Measurements from ENCODE around the gene TMEM59.
A peak's percentile ranks its signal among the peaks of the same experiment; 100 is the strongest.
"Not testable (repeated sequence)": the region's sequence is repeated elsewhere in the genome, so short reads cannot be mapped to it uniquely, and the experiment has no call there.

The TMEM59 gene

DNA sequence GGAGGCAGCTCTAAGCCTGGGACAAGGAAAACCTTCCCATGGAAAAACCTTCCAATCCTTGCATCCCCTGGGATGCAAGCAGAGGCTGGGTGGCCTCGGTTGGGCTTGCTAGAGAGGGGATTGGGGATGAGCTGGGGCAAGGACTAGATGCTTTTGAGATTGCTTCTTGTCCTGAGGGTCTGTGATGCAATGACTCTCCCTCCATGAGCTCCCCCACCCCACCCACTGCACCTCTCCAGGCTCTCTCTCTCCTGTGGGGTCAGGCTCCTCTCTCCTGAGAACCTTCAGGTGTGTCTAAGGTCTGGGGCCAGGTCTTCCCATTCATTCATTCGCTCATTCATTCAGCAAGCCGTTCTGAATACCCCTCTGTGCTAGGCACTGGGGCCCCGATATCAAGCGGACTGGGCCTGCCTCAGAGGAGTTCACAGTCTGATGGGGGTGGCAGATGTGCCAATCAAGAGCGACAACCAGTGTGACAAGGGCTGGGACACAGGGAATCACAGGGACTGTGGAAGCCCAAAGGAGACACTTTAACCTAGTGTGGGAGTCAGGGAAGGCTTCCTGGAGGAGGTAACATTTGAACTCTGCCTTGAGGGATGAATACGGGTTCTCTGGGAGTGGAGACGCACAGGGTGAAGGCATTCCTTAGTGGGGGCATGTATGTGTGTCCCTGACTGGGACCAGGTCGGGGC, 41.5 kb downstream of the TMEM59 start:
- DNase-seq: no peak

GRCh38 chr1:54010415-54011117, 42.4 kb downstream of the TMEM59 start:
- no peak for DNase-seq

DNA sequence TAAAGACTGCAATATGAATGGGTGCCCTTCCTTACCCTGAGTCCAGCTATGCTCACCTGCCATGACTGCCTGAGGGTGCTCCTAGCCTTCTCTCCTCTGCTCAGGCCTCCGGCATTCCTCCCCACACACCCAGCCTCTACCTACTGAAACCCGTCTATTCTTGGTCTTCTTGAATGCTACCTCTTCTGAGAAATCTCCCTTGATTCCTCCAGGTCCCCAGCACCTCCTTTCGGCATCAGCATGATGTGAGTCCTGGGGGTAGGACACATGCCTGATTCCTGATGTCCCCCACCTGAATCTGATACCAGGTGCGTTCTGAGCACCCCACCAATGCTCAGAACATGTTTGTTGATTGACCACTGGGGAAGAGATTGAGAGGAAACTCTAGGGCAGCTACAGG, 43.6 kb downstream of the TMEM59 start:
- DNase-seq: no peak

- no peak for DNase-seq
Measured at GRCh38 chr1:54008876-54009275, 44.1 kb downstream of the TMEM59 start.

DNA sequence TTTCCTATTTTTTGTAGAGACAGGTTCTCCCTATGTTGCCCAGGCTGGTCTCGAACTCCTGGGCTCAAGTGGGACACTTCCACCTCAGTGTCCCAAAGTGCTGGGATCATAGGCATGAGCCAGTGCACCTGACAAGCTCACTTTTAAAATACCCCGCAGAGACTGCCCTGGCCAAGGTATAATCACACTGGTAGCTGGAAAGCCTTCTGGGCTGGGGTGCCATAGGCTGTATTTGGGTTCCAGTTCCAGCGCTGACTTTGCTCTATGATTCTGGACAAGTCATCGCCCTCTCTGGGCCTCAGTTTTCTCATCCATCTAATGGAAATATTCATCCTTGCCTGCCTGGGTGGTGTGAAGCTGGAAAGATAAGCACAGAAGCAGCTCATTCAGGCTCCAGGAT, 45.4 kb downstream of the TMEM59 start:
- no peak for DNase-seq

GRCh38 chr1:54006508-54006907, 46.5 kb downstream of the TMEM59 start:
- no peak for DNase-seq

DNA sequence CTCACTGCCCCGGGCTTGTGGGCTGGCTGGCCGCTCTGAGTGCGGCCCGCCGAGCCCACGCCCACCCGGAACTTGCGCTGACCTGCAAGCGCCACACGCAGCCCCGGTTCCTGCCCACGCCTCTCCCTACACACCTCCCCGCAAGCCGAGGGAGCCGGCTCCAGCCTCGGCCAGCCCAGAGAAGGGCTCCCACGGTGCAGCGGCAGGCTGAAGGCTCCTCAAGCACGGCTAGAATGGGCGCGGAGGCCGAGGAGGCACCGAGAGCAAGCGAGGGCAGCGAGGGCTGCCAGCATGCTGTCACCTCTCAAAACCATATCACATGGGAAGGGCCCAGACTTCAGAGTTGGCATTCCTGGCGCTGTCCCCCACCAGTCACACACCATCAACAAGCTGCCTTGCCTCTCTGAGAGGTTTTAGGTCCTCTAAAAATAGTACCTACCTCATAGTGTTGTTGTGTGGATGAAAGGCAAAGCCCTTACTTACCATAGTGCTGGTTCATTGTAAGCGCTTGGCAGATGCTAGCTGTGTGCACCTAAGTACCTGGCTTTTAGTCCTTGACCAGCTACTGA, 48.4 kb downstream of the TMEM59 start:
- DNase-seq: no peak

- DNase-seq: not testable (repeated sequence)
Measured at GRCh38 chr1:54003750-54004480, 49.1 kb downstream of the TMEM59 start.

GRCh38 chr1:54003249-54003646, 49.8 kb downstream of the TMEM59 start:
- no peak for DNase-seq

DNA sequence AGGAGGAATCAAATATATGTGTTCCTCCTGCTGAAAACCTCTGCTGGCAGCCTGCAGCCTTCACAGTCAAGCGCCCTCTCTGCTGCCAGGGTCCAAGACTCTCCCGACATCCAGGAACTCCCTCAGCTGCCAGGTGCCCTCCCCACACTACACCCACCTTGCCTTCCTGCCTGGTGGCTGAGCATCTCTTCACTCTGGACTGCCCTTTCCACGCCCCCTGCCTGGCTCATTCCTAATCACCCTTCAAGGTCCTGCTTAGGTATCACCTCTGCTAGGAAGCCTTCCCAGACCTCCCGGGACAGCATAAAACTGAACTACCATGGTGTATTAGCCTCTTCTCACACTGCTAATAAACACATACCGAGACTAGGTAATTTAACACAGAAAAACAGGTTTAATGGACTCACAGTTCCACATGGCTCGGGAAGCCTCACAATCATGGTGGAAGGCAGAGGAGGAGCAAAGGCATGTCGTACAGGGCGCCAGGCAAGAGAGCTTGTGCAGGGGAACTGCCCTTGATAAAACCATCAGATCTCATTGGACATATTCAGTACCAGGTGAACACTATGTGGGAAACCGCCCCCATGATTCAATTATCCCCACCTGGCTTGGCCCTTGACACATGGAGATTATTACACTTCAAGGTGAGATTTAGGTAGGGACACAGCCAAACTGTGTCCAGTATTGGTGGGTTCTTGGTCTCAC, 50.3 kb downstream of the TMEM59 start:
- no peak for DNase-seq

GRCh38 chr1:54001591-54001990, 51.4 kb downstream of the TMEM59 start:
- DNase-seq: no peak

GRCh38 chr1:53999920-54000319, 53.1 kb downstream of the TMEM59 start:
- DNase-seq: no peak

GRCh38 chr1:53998223-53998622, 54.8 kb downstream of the TMEM59 start:
- no peak for DNase-seq

DNA sequence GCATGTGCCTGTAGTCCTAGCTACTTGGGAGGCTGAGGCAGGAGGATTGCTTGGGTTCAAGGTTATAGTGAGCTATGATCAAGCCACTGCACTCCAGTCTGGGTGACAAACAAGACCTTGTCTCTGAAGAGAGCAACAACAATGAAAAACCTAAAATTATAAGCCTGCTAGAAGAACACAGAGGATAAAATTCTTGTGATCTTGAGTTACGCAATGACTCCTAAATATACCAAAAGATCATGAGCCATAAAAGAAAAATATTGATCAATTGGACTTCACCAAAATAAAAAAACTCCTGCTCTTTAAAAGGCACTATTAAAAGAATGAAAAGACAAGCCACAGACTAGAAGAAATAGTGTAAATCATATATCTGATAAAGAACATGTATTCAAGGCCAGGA, 57.3 kb downstream of the TMEM59 start:
- no peak for DNase-seq

- not testable (repeated sequence) for DNase-seq
Measured at GRCh38 chr1:53994516-53994915, 58.5 kb downstream of the TMEM59 start.

DNA sequence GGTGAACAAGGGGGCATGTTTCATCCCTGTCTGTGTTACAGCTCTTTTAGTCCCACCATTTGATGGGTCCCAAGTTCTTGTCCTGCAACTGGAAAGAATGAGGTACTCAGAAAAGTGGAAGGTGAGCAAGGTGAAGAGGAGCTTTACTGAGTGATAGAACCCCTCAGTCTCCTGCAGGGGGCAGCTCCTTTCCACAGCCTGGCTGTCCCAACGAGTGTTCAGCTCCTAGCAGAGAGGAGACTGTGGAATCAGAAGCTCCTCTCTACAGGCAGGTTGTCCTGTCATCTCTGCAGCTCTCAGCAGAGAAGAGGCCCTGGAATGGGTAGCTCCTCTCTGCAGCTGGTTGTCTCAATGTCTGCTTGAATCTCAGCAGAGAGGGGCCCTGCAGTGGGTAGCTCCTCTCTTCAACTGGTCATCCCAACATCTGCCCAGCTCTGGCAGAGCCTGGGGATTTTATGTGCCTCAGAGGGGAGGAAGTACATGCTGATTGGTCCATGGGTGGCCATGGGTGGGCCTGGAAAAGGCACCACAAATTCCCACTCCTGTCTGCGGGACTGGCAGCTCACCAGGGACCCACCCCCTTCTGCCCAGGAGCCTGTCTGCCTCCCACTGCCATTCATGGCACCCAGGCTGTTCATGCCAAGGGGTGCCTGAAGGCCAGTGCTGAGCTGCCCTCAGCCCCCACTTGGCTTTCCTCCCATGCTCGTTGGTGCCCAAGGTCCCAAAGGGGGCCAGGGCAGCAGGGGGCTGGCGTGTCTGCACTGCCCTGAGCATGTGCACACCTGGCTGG, 60.7 kb downstream of the TMEM59 start:
- DNase-seq: no peak

- no peak for DNase-seq
Measured at GRCh38 chr1:53987880-53988279, 65.1 kb downstream of the TMEM59 start.

GRCh38 chr1:53986458-53986857, 66.5 kb downstream of the TMEM59 start:
- no peak for DNase-seq

DNA sequence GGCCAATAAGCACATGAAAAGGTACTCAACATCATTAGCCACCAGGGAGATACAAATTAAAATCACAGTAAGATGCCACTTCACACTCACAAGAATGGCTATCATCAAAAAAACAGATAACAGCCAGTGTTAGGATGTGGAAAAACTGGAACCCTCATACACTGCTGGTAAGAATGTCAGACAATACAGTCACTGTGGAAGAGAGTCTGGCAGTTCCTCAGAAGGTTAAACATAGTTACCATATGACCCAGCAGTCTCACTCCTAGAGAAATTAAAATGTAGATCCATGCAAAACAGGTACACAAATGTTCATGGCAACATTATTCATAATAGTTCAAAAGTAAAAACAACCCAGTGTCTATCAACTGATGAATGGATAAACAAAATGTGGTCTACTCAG, 68.3 kb downstream of the TMEM59 start:
- DNase-seq: no peak

- DNase-seq: no peak
Measured at GRCh38 chr1:53982763-53983104, 70.3 kb downstream of the TMEM59 start.

DNA sequence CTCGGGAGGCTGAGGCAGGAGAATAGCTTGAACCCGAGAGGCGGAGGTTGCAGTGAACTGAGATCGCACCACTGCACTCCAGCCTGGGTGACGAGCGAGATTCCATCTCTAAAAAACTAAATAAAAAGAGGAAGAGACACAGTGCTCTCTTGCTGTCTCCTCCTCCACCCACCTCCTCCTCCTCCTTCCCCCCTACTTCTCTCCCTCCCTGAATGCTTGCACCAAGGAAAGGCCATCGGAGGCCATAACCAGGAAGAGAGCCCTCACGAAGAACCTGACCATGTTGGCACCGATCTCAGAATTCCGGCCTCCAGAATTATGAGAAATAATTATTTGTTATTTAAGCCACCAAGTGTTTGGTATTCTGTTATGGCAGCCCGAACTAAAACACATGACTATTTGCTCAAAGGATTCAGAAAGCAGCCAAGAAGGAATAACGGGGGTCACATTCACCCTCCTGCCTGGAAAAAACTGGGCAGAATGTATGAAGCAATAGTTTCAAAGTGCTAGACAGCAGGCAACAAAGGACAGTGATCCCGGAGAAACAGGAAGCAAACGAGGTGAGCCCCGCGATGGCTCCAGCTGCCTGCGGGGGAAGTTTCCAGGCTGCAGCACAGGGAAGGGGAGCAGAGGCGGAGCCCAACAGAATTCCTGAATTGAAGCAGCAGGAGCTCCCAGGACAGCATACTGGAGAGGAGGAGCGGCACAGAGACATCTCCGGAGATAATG, 70.8 kb downstream of the TMEM59 start:
- DNase-seq: peak; percentile 28

- DNase-seq: no peak
Measured at GRCh38 chr1:53981220-53981619, 71.8 kb downstream of the TMEM59 start.

Measured in COR-L47 (cell line).